HG03571 (cell line): ENCODE results near the gene E2F4.

ENCODE experiments used
- ATAC-seq: cut with Tn5 transposase; IDR thresholded peaks from one replicate; pipeline ENCODE4 v1.9.1; 2021; ENCODE audit not compliant: unreplicated experiment

The E2F4 gene

GRCh38 chr16:67190448-67191399 is 1.2 kb upstream of the E2F4 start:
- ATAC-seq = no peak

- no peak for ATAC-seq
These were observed 452 bp upstream of the E2F4 start for GRCh38 chr16:67191411-67191994.

- no peak for ATAC-seq
These were observed 916 bp downstream of the E2F4 start for GRCh38 chr16:67192781-67193361.

- no peak for ATAC-seq
These were observed 1.6 kb downstream of the E2F4 start for GRCh38 chr16:67193536-67193935.

GRCh38 chr16:67194260-67194659 is 2.3 kb downstream of the E2F4 start:
- no peak for ATAC-seq

- ATAC-seq = no peak
These were observed 3.7 kb downstream of the E2F4 start for GRCh38 chr16:67195676-67196075.

GRCh38 chr16:67196881-67197280 is 4.9 kb downstream of the E2F4 start:
- ATAC-seq = no peak

- ATAC-seq = no peak
These were observed 5.7 kb downstream of the E2F4 start for GRCh38 chr16:67197704-67198103.

- ATAC-seq = no peak
These were observed 6.3 kb downstream of the E2F4 start for GRCh38 chr16:67198238-67198734.

- ATAC-seq = no peak
These were observed 7.3 kb downstream of the E2F4 start, which contains the start of gene ELMO3 for GRCh38 chr16:67199011-67199807. ELMO3 (plus strand) TSS chr16:67199131; CDS start chr16:67199327, 196 bp downstream.

- ATAC-seq = no peak
These were observed 7.8 kb downstream of the E2F4 start for GRCh38 chr16:67199808-67200198.

GRCh38 chr16:67200491-67200890 is 8.5 kb downstream of the E2F4 start:
- no peak for ATAC-seq

- no peak for ATAC-seq
These were observed 9.7 kb downstream of the E2F4 start for GRCh38 chr16:67201411-67202345.

- ATAC-seq = no peak
These were observed 10.5 kb downstream of the E2F4 start for GRCh38 chr16:67202426-67202825.

- ATAC-seq = no peak
These were observed 11.1 kb downstream of the E2F4 start for GRCh38 chr16:67202956-67203493.

GRCh38 chr16:67204076-67204475 is 12.1 kb downstream of the E2F4 start:
- ATAC-seq = no peak

GRCh38 chr16:67206129-67206837 is 14.3 kb downstream of the E2F4 start:
- ATAC-seq = no peak

GRCh38 chr16:67206838-67207248 is 14.9 kb downstream of the E2F4 start:
- no peak for ATAC-seq
